NCI-H345 treated with DMSO at 0.1 percent for 48 hours (cell line): ENCODE results near the gene IDUA.

Experiments used
- DNase-seq: peaks from one replicate; lab custom pipeline; 2025; ENCODE audit not compliant: unreplicated experiment; lab: John Stamatoyannopoulos, UW

Gene IDUA

GRCh38 chr4:955931-956381 is 30.9 kb upstream of the IDUA start:
- no peak for DNase-seq

GRCh38 chr4:956531-957230 is 30.2 kb upstream of the IDUA start:
- DNase-seq: no peak

- DNase-seq: no peak
These were observed 29.6 kb upstream of the IDUA start for GRCh38 chr4:957231-957580.

- no peak for DNase-seq
These were observed 29.1 kb upstream of the IDUA start for GRCh38 chr4:957581-958313.

- DNase-seq: no peak
These were observed 28.6 kb upstream of the IDUA start for GRCh38 chr4:958314-958665.

GRCh38 chr4:958696-959337 is 28.0 kb upstream of the IDUA start:
- DNase-seq: no peak

GRCh38 chr4:959338-960139 is 27.3 kb upstream of the IDUA start:
- DNase-seq: no peak

GRCh38 chr4:960140-960635 is 26.7 kb upstream of the IDUA start:
- no peak for DNase-seq

- no peak for DNase-seq
These were observed 26.1 kb upstream of the IDUA start for GRCh38 chr4:960636-961350.

GRCh38 chr4:961351-962230 is 25.3 kb upstream of the IDUA start:
- no peak for DNase-seq

- no peak for DNase-seq
These were observed 24.3 kb upstream of the IDUA start for GRCh38 chr4:962231-963208.

- no peak for DNase-seq
These were observed 23.3 kb upstream of the IDUA start for GRCh38 chr4:963276-964225.

GRCh38 chr4:964346-965025 is 22.4 kb upstream of the IDUA start:
- DNase-seq: no peak

- no peak for DNase-seq
These were observed 21.6 kb upstream of the IDUA start for GRCh38 chr4:965048-965765.

- no peak for DNase-seq
These were observed 21.1 kb upstream of the IDUA start for GRCh38 chr4:965766-966134.
